ENCODE data around the gene RFX6. TPM values are rescaled to one million over a fixed set of nuclear protein-coding genes. Genes with fewer than 3 reads are reported as not detected.

RFX6 gene
- total RNA-seq, 1 donor from 2014 or later: 4.0 TPM

DNA sequence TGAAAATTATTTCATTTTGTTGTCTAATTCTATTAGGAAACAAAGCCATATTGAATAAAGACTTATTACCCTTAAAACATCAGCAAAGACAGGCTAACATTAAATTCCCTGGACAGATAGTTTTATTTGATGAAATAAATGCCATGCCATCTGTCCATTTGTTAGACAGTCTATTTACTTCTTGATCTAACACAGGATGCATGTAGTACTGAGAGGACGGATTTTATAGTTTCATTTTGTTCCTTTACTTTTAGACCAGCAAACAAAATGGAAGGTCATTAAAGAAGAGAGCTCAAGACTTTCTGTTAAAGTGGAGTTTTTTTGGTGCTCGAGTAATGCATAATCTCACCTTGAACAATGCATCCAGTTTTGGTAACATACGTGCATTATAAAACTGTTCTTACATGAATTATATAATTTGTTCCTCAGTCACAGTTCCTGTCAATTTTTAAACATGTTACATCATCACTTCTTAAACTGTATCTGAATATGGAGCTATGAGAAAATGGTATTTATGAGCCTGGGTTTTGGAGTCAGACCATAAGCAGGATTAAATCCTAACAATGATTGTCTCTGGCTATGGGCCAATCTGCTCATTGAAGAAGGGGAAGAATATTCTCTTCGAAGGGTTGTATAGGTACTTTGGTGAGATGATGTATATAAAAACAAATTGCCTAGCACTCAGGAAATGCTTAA lies 46.0 kb downstream of the RFX6 start:
- peaks cover 32% of the 10 kb centered on the region for H3K4me1 Mint-ChIP-seq
- H3K27me3 Mint-ChIP-seq (ENCODE audit: low read depth): peaks cover 2% of the 10 kb centered on the region
- no peak overlapping the region for H3K4me3 Mint-ChIP-seq
- TF ChIP-seq, protein P1, sequence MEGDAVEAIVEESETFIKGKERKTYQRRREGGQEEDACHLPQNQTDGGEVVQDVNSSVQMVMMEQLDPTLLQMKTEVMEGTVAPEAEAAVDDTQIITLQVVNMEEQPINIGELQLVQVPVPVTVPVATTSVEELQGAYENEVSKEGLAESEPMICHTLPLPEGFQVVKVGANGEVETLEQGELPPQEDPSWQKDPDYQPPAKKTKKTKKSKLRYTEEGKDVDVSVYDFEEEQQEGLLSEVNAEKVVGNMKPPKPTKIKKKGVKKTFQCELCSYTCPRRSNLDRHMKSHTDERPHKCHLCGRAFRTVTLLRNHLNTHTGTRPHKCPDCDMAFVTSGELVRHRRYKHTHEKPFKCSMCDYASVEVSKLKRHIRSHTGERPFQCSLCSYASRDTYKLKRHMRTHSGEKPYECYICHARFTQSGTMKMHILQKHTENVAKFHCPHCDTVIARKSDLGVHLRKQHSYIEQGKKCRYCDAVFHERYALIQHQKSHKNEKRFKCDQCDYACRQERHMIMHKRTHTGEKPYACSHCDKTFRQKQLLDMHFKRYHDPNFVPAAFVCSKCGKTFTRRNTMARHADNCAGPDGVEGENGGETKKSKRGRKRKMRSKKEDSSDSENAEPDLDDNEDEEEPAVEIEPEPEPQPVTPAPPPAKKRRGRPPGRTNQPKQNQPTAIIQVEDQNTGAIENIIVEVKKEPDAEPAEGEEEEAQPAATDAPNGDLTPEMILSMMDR (IDR thresholded peaks at IDR 0.05; ENCODE audit: unreplicated experiment): no peak
- peak overlapping the region; percentile 41 for H3K27ac Mint-ChIP-seq
- DNase-seq (ENCODE audit: low spot score in 2 of 2, unreplicated experiment in 2 of 2): no peak
- peaks cover 2% of the 10 kb centered on the region for H3K36me3 Mint-ChIP-seq
- H3K9me3 Mint-ChIP-seq: no peaks in the 10 kb centered on the region

DNA sequence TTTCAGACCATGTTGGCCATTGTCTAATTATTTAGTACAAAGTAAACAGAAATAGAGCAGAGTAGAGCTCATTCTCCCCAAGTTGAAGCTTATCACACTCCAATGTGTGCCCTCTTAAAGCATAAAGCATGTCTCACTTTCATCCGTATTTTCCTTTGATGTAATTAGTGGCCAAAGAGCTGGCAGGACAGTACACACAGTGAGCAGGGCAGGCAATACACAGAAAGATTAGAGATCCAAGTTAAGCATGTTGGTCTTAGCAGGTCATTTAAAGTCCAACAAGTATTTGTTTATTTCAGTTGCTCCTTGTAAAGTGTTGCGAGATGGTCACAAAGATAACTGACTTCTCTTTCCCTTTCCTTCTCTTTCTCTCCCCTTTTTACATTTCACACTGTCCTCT lies 47.2 kb downstream of the RFX6 start:
- no peaks in the 10 kb centered on the region for H3K9me3 Mint-ChIP-seq
- H3K4me1 Mint-ChIP-seq: peaks cover 42% of the 10 kb centered on the region
- no peaks in the 10 kb centered on the region for H3K27me3 Mint-ChIP-seq (ENCODE audit: low read depth)
- no peak for DNase-seq (ENCODE audit: low spot score in 2 of 2, unreplicated experiment in 2 of 2)
- TF ChIP-seq, protein P1 (IDR thresholded peaks at IDR 0.05; ENCODE audit: unreplicated experiment): no peak
- no peak overlapping the region for H3K4me3 Mint-ChIP-seq
- H3K27ac Mint-ChIP-seq: peak overlapping the region; percentile 82
- peaks cover 2% of the 10 kb centered on the region for H3K36me3 Mint-ChIP-seq

DNA sequence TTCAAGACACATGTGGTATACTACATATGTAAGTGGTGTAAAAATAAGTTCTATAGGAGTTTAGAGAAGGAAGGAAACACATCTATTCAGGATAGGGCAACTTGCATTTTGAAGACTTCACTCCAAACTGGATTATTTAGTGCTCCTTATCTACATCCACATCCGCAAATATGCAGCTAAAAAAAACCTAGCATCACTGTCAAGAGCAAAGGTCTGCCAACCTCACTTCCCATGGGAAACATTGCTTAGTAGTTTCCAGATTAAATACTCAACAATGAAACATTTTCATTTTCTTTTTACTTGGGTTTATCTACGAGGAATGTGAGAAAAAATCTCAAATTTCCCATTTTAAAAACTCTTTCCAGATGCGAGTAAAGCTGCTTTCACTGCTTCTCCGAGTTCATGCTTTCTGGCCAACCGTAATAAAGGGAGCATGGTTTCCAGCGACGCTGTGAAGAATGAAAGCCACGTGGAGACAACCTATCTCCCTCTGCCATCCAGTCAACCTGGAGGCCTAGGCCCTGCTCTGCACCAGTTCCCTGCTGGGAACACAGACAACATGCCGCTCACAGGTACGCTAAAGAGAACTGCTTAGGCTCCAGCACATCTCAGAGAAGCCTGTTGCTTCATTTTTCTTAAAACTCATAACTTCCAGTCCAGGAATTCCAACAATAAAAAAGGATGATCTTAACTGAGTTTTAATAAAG lies 48.2 kb downstream of the RFX6 start:
- Mint-ChIP-seq H3K4me3 (no peak overlapping the region), H3K27me3 (ENCODE audit: low read depth) (no peaks in the 10 kb centered on the region), H3K36me3 (peaks cover 2% of the 10 kb centered on the region), H3K27ac (peak overlapping the region; percentile 28), H3K9me3 (no peaks in the 10 kb centered on the region), H3K4me1 (peaks cover 49% of the 10 kb centered on the region)
- TF ChIP-seq, protein P1 (IDR thresholded peaks at IDR 0.05; ENCODE audit: unreplicated experiment): no peak
- no peak for DNase-seq (ENCODE audit: low spot score in 2 of 2, unreplicated experiment in 2 of 2)

DNA sequence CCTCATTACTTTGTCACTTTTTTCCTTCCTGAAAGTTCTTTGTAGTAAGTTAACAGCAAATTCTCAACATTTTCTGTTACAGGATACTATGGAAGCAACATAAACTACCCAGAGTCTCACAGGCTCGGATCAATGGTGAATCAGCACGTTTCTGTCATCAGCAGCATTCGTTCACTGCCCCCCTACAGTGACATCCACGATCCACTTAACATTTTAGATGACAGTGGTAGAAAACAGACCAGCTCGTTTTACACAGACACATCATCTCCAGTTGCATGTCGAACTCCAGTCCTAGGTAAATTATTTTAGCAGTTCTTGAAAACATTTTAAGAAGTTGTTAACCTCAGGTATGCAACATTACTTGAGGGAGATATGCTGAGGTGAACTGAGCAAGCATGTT lies 51.6 kb downstream of the RFX6 start:
- H3K4me3 Mint-ChIP-seq: no peak overlapping the region
- peaks cover 2% of the 10 kb centered on the region for H3K36me3 Mint-ChIP-seq
- H3K27me3 Mint-ChIP-seq (ENCODE audit: low read depth): no peaks in the 10 kb centered on the region
- H3K4me1 Mint-ChIP-seq: peaks cover 62% of the 10 kb centered on the region
- TF ChIP-seq, protein P1 (IDR thresholded peaks at IDR 0.05; ENCODE audit: unreplicated experiment): no peak
- peak overlapping the region; percentile 54 for H3K27ac Mint-ChIP-seq
- no peaks in the 10 kb centered on the region for H3K9me3 Mint-ChIP-seq
- no peak for DNase-seq (ENCODE audit: low spot score in 2 of 2, unreplicated experiment in 2 of 2)

DNA sequence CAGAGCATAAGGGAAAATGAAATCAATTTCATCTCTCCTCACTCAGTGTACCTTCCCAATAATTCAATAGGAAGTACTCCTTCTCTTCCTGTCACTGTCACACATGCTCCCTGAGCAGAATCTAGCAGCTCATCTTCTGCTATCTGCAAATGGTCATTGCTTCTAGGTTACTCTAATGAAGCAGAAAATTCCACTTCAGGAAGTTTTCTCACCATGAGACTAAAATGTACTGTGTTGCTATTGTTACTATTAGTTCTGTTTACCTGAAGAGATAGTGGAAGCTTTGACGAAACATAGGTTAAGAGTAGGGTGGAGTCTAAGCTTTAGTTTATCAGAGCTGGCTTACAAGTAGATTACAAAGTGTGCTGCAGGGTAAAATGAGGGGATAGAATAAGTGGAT lies 52.8 kb downstream of the RFX6 start:
- H3K9me3 Mint-ChIP-seq: no peaks in the 10 kb centered on the region
- peaks cover 2% of the 10 kb centered on the region for H3K36me3 Mint-ChIP-seq
- no peak for DNase-seq (ENCODE audit: low spot score in 2 of 2, unreplicated experiment in 2 of 2)
- no peak overlapping the region for H3K27ac Mint-ChIP-seq
- H3K4me3 Mint-ChIP-seq: no peak overlapping the region
- H3K4me1 Mint-ChIP-seq: peaks cover 64% of the 10 kb centered on the region
- TF ChIP-seq, protein P1 (IDR thresholded peaks at IDR 0.05; ENCODE audit: unreplicated experiment): no peak
- no peaks in the 10 kb centered on the region for H3K27me3 Mint-ChIP-seq (ENCODE audit: low read depth)

Measured in mesothelial cell of epicardium (in vitro differentiated cells).